BE2C (cell line): ENCODE data around the gene COL25A1.

Experiments used
- DNase-seq: peaks from one replicate; pipeline ENCODE4 v3.0.0-alpha.2; 2020
- H3K27me3 ChIP-seq: fragments of 250-450 bp; sonication (Bioruptor Pico); 2 replicates; pipeline ENCODE4 v1.5.1; 2020; ENCODE audit warnings: mild to moderate bottlenecking
- H3K36me3 ChIP-seq: fragments of 250-450 bp; sonication (Bioruptor Pico); 2 replicates; pipeline ENCODE4 v1.5.1; 2020; ENCODE audit warnings: mild to moderate bottlenecking
- H3K4me1 ChIP-seq: fragments of 250-450 bp; sonication (Bioruptor Pico); 2 replicates; pipeline ENCODE4 v1.5.1; 2020
- H3K4me3 ChIP-seq: 2 replicates; pipeline ENCODE4 v1.5.1; 2011; ENCODE audit warnings: low read depth, low read length
- H3K9me3 ChIP-seq: fragments of 250-450 bp; sonication (Bioruptor Pico); 2 replicates; pipeline ENCODE4 v1.5.1; 2020
- TF ChIP-seq, protein P1 (sequence below): IDR thresholded peaks from 2 replicates; pipeline ENCODE4 v1.5.1; 2012; ENCODE audit warnings: mild to moderate bottlenecking, low read depth, low read length

Gene COL25A1

DNA sequence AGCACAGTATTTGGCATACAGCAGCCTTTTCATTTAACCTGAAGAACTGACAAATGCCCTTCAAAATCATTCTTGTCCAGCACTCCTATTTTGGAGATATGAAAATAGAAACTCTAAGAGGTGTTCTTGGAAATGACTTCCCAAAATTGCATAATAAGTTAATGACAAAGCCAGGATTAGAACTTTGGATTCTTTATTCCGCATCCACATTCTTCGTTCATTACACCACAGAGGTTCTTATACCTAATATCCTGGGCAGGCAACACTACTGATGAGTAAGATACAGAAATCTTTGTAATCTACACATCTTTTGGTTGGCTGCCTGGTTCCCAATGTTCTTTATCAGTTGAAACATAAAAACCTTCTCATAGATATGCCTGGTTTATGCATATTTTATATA, 5.9 kb downstream of the COL25A1 start:
- no peak for DNase-seq
- H3K9me3 ChIP-seq = no peaks in the 10 kb centered on the region; the same call in 1 of the 2 replicates
- peaks cover 14% of the 10 kb centered on the region for H3K27me3 ChIP-seq
- TF ChIP-seq, protein P1, sequence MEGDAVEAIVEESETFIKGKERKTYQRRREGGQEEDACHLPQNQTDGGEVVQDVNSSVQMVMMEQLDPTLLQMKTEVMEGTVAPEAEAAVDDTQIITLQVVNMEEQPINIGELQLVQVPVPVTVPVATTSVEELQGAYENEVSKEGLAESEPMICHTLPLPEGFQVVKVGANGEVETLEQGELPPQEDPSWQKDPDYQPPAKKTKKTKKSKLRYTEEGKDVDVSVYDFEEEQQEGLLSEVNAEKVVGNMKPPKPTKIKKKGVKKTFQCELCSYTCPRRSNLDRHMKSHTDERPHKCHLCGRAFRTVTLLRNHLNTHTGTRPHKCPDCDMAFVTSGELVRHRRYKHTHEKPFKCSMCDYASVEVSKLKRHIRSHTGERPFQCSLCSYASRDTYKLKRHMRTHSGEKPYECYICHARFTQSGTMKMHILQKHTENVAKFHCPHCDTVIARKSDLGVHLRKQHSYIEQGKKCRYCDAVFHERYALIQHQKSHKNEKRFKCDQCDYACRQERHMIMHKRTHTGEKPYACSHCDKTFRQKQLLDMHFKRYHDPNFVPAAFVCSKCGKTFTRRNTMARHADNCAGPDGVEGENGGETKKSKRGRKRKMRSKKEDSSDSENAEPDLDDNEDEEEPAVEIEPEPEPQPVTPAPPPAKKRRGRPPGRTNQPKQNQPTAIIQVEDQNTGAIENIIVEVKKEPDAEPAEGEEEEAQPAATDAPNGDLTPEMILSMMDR = no peak
- no peaks in the 10 kb centered on the region for H3K36me3 ChIP-seq
- H3K4me1 ChIP-seq = no peaks in the 10 kb centered on the region
- no peak overlapping the region for H3K4me3 ChIP-seq

DNA sequence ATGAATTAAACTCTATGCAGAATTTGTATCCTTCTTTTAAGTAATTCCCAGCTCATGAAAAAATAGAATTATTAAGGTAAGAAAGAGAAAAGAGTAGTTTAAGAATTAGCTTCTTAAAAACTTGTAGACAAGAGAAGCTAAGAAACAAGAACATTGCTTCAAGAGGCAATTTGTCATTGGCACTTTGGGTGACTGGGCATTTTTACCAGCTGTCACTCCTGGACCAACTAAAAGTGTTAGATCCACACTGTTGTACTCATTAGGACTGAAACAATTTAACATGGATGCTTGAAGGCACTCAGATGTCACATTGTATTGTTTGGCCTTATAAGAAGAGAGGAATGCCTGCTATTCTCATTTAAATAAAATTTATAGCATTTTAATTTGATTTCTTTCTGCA, 7.4 kb downstream of the COL25A1 start:
- no peaks in the 10 kb centered on the region for H3K36me3 ChIP-seq
- no peaks in the 10 kb centered on the region for H3K9me3 ChIP-seq
- DNase-seq = no peak
- H3K27me3 ChIP-seq = no peaks in the 10 kb centered on the region; the same call in none of the 2 replicates
- no peak overlapping the region for H3K4me3 ChIP-seq
- TF ChIP-seq, protein P1 = no peak
- no peaks in the 10 kb centered on the region for H3K4me1 ChIP-seq

DNA sequence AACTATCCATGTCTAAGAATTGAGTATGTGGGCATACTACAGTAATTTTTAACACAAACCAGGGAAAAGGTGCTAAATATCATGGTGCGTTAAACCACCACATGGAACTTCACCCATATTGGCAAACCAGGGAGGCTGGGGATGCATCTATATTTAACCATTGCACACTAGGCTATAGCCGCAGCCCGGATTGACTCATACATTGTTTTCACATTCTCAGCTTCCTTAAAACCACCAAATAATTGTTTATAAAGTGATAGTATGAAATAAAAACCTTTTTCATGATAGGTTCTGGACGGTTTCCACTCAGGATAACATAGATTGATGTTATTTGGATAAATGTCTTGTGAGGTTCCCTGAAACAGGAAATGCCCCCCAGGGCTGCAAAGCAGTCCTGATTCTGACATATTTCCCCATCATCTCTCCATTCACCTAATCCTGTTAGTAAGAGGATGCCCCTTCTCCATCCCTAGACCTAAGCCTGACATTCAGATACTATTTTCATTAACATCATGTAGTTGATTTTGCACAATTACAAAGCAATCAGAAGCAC, 7.9 kb downstream of the COL25A1 start:
- DNase-seq = no peak
- no peaks in the 10 kb centered on the region for H3K36me3 ChIP-seq
- TF ChIP-seq, protein P1 = no peak

DNA sequence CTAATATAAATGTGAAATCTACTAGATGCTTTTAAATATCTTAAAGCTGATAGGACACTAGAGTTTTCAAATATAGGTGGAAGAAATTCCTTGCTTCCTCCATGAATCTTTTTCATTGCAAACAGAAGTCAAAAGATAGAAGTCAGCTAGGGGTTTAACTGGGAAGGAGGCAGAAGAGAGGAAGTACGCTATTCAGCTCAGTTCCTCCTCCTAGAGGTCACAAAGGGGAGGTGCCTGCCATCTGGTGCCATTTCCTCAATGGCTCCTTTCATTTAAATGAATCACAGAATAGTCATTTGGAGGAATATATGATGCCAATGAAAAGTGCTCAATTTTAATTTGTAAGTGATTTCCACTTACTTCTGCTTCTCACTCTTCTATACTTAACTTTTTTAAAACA, 8.5 kb downstream of the COL25A1 start:
- H3K4me1 ChIP-seq = no peaks in the 10 kb centered on the region
- no peak for DNase-seq
- H3K36me3 ChIP-seq = no peaks in the 10 kb centered on the region
- H3K9me3 ChIP-seq = no peaks in the 10 kb centered on the region
- H3K27me3 ChIP-seq = no peaks in the 10 kb centered on the region
- TF ChIP-seq, protein P1 = peak; percentile 49
- no peak overlapping the region for H3K4me3 ChIP-seq

More for the DNA sequence above, 7.9 kb downstream of the COL25A1 start:
- Histone ChIP-seq H3K4me1 (no peaks in the 10 kb centered on the region), H3K27me3 (no peaks in the 10 kb centered on the region), H3K4me3 (no peak overlapping the region), H3K9me3 (no peaks in the 10 kb centered on the region)

DNA sequence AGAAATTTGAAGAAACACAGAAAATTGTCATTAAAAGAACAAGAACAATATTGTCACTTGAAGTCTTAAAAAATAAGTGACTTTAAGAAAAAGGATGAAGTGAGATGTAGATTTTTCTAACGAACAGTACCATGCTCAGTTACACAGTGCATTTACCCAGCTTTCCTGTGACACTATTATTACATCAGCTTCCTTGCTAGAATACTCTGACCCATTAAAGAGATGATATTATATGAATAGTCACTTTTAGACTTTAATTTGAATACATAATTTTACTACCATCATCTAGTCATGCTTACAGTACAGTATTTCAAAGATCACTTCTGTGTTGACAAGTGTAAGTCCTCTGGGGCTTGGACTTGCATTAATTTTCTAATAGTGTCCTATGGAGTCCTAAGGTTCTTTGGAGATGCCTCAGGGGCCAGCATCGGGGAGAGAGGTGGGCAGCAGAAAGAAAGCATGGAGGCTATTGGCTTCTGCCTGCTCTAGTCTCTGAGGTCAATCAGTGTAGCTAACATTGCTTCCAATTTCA, 10.7 kb downstream of the COL25A1 start:
- H3K27me3 ChIP-seq = no peaks in the 10 kb centered on the region
- TF ChIP-seq, protein P1 = no peak
- no peak overlapping the region for H3K4me3 ChIP-seq
- H3K9me3 ChIP-seq = no peaks in the 10 kb centered on the region
- no peaks in the 10 kb centered on the region for H3K4me1 ChIP-seq
- H3K36me3 ChIP-seq = no peaks in the 10 kb centered on the region
- no peak for DNase-seq

DNA sequence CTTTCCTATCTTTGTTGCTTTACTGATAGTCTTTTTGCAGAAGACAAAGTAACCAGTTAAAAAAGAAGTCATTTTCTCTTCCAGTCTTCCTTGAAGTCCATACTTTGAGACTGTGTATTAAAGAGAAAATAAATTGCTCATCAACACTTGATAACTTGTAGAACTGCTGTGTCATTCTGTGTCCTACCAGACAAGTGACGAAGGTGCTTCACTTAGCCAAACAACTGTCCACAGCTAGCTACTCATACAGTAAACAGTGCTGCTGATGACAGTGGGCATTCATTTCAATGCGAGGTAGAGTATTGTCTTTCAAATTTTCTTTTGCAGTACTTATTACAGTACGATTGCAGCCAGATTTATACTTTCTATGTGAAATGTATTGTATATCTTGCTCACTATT, 11.5 kb downstream of the COL25A1 start:
- DNase-seq = no peak
- TF ChIP-seq, protein P1 = no peak
- no peaks in the 10 kb centered on the region for H3K4me1 ChIP-seq

More for the DNA sequence above, 11.5 kb downstream of the COL25A1 start:
- H3K36me3 ChIP-seq = no peaks in the 10 kb centered on the region
- no peaks in the 10 kb centered on the region for H3K27me3 ChIP-seq
- H3K4me3 ChIP-seq = no peak overlapping the region
- H3K9me3 ChIP-seq = no peaks in the 10 kb centered on the region
